ENCODE results near the gene TM9SF1.

DNA sequence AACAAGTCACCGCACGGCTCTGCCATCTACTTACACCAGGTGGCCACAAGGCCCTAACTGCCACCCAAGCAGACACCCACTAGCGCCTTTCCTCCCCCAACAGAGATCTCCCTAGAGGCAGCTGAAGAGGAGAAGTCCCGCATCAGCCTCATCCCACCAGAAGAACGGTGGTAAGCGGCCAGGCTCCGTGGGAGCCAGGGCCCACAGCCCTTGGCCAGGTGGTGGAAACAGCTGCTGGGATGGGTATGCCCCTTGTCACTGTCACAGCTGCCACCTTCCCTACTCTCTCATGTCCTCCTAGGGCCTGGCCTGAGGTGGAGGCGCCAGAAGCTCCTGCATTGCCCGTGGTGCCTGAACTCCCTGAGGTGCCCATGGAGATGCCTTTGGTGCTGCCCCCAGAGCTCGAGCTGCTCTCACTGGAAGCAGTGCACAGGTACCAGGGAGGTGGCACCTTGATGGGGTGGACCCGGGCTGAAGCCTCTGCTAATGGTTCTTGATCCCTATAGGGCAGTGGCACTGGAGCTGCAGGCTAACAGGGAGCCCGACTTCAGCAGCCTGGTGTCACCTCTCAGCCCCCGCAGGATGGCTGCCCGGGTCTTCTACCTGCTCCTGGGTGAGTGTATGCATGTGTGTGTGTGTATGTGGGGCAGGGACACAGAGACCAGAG lies 15.8 kb downstream of the TM9SF1 start:
- TF ChIP-seq, protein P1, sequence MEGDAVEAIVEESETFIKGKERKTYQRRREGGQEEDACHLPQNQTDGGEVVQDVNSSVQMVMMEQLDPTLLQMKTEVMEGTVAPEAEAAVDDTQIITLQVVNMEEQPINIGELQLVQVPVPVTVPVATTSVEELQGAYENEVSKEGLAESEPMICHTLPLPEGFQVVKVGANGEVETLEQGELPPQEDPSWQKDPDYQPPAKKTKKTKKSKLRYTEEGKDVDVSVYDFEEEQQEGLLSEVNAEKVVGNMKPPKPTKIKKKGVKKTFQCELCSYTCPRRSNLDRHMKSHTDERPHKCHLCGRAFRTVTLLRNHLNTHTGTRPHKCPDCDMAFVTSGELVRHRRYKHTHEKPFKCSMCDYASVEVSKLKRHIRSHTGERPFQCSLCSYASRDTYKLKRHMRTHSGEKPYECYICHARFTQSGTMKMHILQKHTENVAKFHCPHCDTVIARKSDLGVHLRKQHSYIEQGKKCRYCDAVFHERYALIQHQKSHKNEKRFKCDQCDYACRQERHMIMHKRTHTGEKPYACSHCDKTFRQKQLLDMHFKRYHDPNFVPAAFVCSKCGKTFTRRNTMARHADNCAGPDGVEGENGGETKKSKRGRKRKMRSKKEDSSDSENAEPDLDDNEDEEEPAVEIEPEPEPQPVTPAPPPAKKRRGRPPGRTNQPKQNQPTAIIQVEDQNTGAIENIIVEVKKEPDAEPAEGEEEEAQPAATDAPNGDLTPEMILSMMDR (IDR thresholded peaks at IDR 0.05) = no peak
- TF ChIP-seq EP300 (IDR thresholded peaks at IDR 0.05) (no peak), POLR2AphosphoS5 (IDR thresholded peaks at IDR 0.05) (no peak), POLR2A (IDR thresholded peaks at IDR 0.05) (no peak)

All from upper lobe of left lung (tissue), 4 donors.